ENCODE data around the gene NCKAP5.

GRCh38 chr2:133346654-133347053, 221.6 kb downstream of the NCKAP5 start:
- TF ChIP-seq CTCF (IDR thresholded peaks at IDR 0.05) (no peak), POLR2A (IDR thresholded peaks at IDR 0.05) (no peak)
